Stimulated activated CD4-positive, alpha-beta T cell treated with anti-CD3 and anti-CD28 coated beads, Interleukin-1b, Interleukin-23, amount 100 ng/mL, for 1 hour (primary cell): ENCODE measurements around the gene ANAPC16.
"Not testable (repeated sequence)": the region's sequence is repeated elsewhere in the genome, so short reads cannot be mapped to it uniquely, and the experiment has no call there.

ENCODE experiments used
- DNase-seq, 2 donors: peaks; one replicate each; pipeline ENCODE4 v3.0.0-alpha.2; 2020; ENCODE audit warnings: low read depth in 2 of 2

Gene ANAPC16

DNA sequence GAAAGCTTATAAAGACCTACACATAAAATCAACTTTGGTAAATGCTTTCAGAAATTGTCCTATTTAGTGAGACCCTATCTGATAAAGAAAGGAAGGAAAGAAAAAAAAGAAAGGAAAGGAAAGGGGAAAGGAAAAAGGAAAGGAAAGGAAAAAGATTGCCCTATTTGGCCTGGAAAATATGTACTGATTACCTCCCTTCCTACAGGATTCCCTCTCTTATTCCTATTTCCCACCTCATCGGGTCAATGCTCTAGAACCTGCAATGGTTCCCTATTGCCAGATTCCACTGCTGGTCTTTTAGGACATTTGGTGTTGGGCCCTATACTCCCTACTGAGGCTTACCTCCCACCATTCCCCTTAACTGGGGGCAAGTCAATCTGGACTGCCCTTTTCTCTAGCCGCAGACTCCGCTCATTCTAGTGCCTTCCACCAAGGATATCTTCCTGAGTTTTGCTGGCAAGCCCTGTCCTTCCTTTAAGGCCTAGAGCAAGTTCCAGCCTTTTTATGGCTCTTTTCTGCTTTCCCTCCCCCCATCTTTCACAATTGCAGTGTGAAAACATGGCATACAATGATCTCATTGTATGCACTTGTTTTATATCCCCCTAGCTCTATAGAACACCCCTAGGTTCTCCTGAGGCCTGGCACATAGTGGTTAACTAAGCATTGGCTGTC lies 62.3 kb downstream of the ANAPC16 start:
- DNase-seq = no peak

DNA sequence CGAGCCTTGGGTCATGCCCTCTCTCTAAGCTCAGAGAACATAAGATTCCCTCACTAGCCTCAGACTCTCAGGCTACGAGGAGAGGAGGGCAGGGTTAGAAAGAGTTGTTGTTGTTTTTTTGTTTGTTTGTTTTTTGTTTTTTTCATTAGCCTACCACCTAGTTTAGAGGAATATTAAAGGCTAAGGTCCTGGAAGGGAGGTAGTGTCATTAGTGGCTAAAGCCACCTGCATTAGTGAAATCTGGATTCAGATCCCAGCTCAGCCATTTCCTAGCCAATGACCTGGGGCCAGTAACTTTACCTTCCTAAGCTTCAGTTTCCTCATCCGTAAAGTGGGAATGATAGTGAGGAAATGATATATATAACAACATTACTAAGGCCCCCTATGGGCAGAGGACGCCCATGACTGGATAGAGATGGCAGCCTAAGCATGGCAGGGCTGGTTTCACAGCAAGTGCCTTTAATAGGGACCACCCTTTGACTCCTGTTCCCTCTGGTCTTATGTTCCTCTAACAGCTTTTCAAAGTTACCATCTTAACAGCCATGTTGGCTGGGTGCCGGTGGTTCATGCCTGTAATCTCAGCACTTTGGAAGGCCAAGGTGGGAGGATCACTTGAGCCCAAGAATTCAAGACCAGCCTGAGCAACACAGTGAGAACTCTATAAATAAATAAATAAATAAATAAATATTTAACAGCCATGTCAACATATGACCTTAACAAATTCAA lies 63.0 kb downstream of the ANAPC16 start:
- no peak for DNase-seq

GRCh38 chr10:72279587-72279986 lies 63.8 kb downstream of the ANAPC16 start:
- DNase-seq = not testable (repeated sequence)

GRCh38 chr10:72283131-72283530 lies 67.3 kb downstream of the ANAPC16 start:
- DNase-seq = no peak
